ENCODE results near the gene GINS3.
A peak's percentile ranks its signal among the peaks of the same experiment; 100 is the strongest.

GRCh38 chr16:58392215-58393137 is at the start of gene GINS3:
- TF ChIP-seq CBFB (CRISPR knock-in tag; IDR thresholded peaks at IDR 0.05; ENCODE audit: low read depth): peak; percentile 80; the same call in 1 of the 2 replicates
- TF ChIP-seq FOXP4 (CRISPR knock-in tag; IDR thresholded peaks at IDR 0.05): peak; percentile 57; the same call in 1 of the 2 replicates
- no peak for TF ChIP-seq RELA (CRISPR knock-in tag; IDR thresholded peaks at IDR 0.05; ENCODE audit: borderline replicate concordance)
- no peak; the same call in 1 of the 2 replicates for TF ChIP-seq CREM (CRISPR knock-in tag; IDR thresholded peaks at IDR 0.05)
